Measurements from ENCODE around the gene COMTD1. TPM values are rescaled to one million over a fixed set of nuclear protein-coding genes. Genes with fewer than 3 reads are reported as not detected.

Gene COMTD1
- total and polyA plus RNA-seq, 2 donors (not counting 3 experiments of a cell fraction or from before 2014, with no cell fraction given), result 18.4 to 18.6 TPM

DNA sequence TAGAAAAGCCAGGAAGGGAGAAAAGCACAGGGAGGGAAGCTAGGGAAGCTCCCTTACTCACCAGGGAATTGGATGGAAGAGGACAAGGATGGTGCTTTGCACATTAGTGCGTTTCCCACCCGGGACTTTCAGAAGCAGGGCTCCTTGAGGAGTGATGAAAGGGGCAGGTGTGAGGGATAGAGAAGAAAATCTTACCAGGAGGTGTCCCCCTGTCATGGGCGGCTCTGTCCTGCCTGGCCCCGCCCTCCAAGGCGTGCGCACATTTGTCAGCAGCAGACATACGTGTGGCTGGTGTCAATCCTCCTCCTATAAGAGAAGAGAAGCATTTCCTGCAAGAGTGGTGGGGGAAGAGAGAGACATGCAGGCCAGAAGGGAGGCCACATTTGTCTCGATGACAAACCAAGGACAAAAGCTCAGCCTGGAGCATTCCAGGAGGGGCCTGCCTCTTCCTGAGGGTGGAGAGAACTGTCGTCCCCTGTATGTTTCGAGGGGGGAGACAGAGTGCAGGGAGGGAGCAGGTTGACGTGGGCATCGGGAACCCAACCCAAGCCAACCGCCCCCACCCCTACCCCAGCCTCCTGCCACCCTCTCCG lies 47.4 kb upstream of the COMTD1 start:
- H3K27me3 ChIP-seq (ENCODE audit: control insufficient read depth in 2 of 2, insufficient read depth in 2 of 2, low read length in 2 of 2), result peaks cover 28 to 36% of the 10 kb centered on the region in 2 experiments
- POLR2A ChIA-PET, result no interaction called here
- H3K4me2 ChIP-seq (ENCODE audit: insufficient read depth, low read length), result no peak overlapping the region

DNA sequence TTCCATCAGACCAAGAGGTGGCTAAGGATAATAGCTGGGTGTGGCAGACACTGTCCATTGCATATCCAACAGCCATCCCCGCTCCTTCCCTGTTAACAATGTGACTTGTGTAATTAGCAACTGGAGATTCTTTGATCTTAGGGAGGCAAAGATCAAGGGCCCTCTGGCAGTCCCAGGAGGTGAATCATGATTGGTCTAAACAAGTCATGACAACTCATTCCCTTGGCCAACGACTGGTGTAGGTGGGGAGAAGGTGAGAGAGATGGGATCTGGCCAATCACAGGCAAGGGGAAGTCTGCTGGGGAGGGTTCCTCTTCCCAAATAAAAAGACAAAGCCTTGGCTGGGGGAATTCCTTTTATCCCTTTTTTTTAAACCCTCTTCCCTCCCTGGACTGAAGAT lies 46.2 kb upstream of the COMTD1 start:
- H3K9ac ChIP-seq (replicated peaks; ENCODE audit: extremely low read depth, insufficient read depth, low read length), result no peak overlapping the region
- no peaks in the 10 kb centered on the region for H4K20me1 ChIP-seq (replicated peaks; ENCODE audit: control insufficient read depth, extremely low read depth, insufficient read depth, low read length)
- no peak overlapping the region for H3K4me2 ChIP-seq (ENCODE audit: insufficient read depth, low read length)
- TF ChIP-seq MAX (IDR thresholded peaks at IDR 0.05; ENCODE audit: insufficient read depth, insufficient read length), result no peak
- no peak for TF ChIP-seq POLR2AphosphoS5 (IDR thresholded peaks at IDR 0.05; ENCODE audit: insufficient read depth, low read depth, low read length)
- no peak for TF ChIP-seq EZH2 (IDR thresholded peaks at IDR 0.05; ENCODE audit: borderline replicate concordance, low read depth, low read length, severe bottlenecking)
- no peak for TF ChIP-seq JUN (IDR thresholded peaks at IDR 0.05; ENCODE audit: borderline replicate concordance, insufficient read depth, insufficient read length, low read depth)
- no peak for TF ChIP-seq POLR2A (IDR thresholded peaks at IDR 0.05; ENCODE audit: low read depth, low read length)
- no peak for TF ChIP-seq MYC (IDR thresholded peaks at IDR 0.05; ENCODE audit: low read depth, low read length)
- intact Hi-C loops (cut with micrococcal nuclease), result no loop called here
- DNase-seq (ENCODE audit: low read depth, low spot score) (no peak), FAIRE-seq (no peak)
- CTCF ChIA-PET, result no interaction called here
- no peak overlapping the region for H2AFZ ChIP-seq (ENCODE audit: low read depth, low read length)
- no peak overlapping the region for H3K27ac ChIP-seq (ENCODE audit: insufficient read depth, low read depth, low read length)
- POLR2A ChIA-PET, result no interaction called here
- no peak overlapping the region for H3K4me3 ChIP-seq (replicated peaks in 1 of 3; ENCODE audit: insufficient read depth in 1 of 3, low read depth in 1 of 3, low read length in 3 of 3)
- H3K79me2 ChIP-seq (ENCODE audit: control insufficient read depth, insufficient read depth, low read length), result no peaks in the 10 kb centered on the region
- no peaks in the 10 kb centered on the region for H3K9me1 ChIP-seq (replicated peaks; ENCODE audit: control insufficient read depth, extremely low read depth, insufficient read depth, low read length)
- dilution Hi-C loops (cut with MboI; ENCODE audit: extremely low pct_ligation_motif_present, low sequenced_read_pairs), result no loop called here
- no TSS peak for BruUV-seq (replicated peaks)
- H3K9me3 ChIP-seq (replicated peaks; ENCODE audit: control insufficient read depth, insufficient read depth, low read length), result no peaks in the 10 kb centered on the region
- peaks cover 28 to 36% of the 10 kb centered on the region in 2 experiments for H3K27me3 ChIP-seq (ENCODE audit: control insufficient read depth in 2 of 2, insufficient read depth in 2 of 2, low read length in 2 of 2)
- no peaks in the 10 kb centered on the region for H3K36me3 ChIP-seq (ENCODE audit: control insufficient read depth in 2 of 2, extremely low read depth in 1 of 2, insufficient read depth in 2 of 2, low read length in 2 of 2)
- no peaks in the 10 kb centered on the region for H3K4me1 ChIP-seq (ENCODE audit: control insufficient read depth, extremely low read depth, insufficient read depth, low read length)

More for the DNA sequence above, 47.4 kb upstream of the COMTD1 start:
- intact Hi-C loops (cut with micrococcal nuclease) (no loop called here), dilution Hi-C loops (cut with MboI; ENCODE audit: extremely low pct_ligation_motif_present, low sequenced_read_pairs) (no loop called here)
- Histone ChIP-seq H3K9me1 (replicated peaks; ENCODE audit: control insufficient read depth, extremely low read depth, insufficient read depth, low read length) (no peaks in the 10 kb centered on the region), H3K27ac (ENCODE audit: insufficient read depth, low read depth, low read length) (no peak overlapping the region), H3K79me2 (ENCODE audit: control insufficient read depth, insufficient read depth, low read length) (no peaks in the 10 kb centered on the region), H2AFZ (ENCODE audit: low read depth, low read length) (no peak overlapping the region), H3K9ac (replicated peaks; ENCODE audit: extremely low read depth, insufficient read depth, low read length) (no peak overlapping the region), H3K4me1 (ENCODE audit: control insufficient read depth, extremely low read depth, insufficient read depth, low read length) (no peaks in the 10 kb centered on the region), H3K9me3 (replicated peaks; ENCODE audit: control insufficient read depth, insufficient read depth, low read length) (no peaks in the 10 kb centered on the region), H4K20me1 (replicated peaks; ENCODE audit: control insufficient read depth, extremely low read depth, insufficient read depth, low read length) (no peaks in the 10 kb centered on the region), H3K4me3 (replicated peaks in 1 of 3; ENCODE audit: insufficient read depth in 1 of 3, low read depth in 1 of 3, low read length in 3 of 3) (no peak overlapping the region), H3K36me3 (ENCODE audit: control insufficient read depth in 2 of 2, extremely low read depth in 1 of 2, insufficient read depth in 2 of 2, low read length in 2 of 2) (no peaks in the 10 kb centered on the region)
- no peak for FAIRE-seq
- no peak for DNase-seq (ENCODE audit: low read depth, low spot score)
- CTCF ChIA-PET, result no interaction called here
- BruUV-seq (replicated peaks), result no TSS peak
- TF ChIP-seq MYC (IDR thresholded peaks at IDR 0.05; ENCODE audit: low read depth, low read length) (no peak), JUN (IDR thresholded peaks at IDR 0.05; ENCODE audit: borderline replicate concordance, insufficient read depth, insufficient read length, low read depth) (no peak)
